AG04449 (cell line): ENCODE results near the gene THAP3.
"Not testable (repeated sequence)": the region's sequence is repeated elsewhere in the genome, so short reads cannot be mapped to it uniquely, and the experiment has no call there.

Experiments
- CTCF ChIA-PET: fragments of 350-600 bp; formaldehyde crosslinking; extraction: SDS; loops from one replicate; lab custom pipeline; 2021; ENCODE audit warnings: antibody characterized with exemption; lab: Yijun Ruan, JAX
- POLR2A ChIA-PET: fragments of 400-600, 350-600 bp; formaldehyde crosslinking; extraction: SDS; loops from one replicate; lab custom pipeline; 2020; ENCODE audit warnings: antibody characterized with exemption, inconsistent platforms; lab: Yijun Ruan, JAX
- DNase-seq: peaks from one replicate; pipeline ENCODE4 v3.0.0-alpha.2; 2010; ENCODE audit warnings: low read depth, low spot score
- H3K4me3 ChIP-seq: 2 replicates; pipeline ENCODE4 v1.5.1; 2011; ENCODE audit warnings: low read depth, mild to moderate bottlenecking, control low read depth, low read length
- TF ChIP-seq, protein P1 (sequence below): IDR thresholded peaks from one replicate; pipeline ENCODE4 v1.5.1; 2011; ENCODE audit warnings: mild to moderate bottlenecking, moderate library complexity, low read length, control low read depth, inconsistent platforms; ENCODE audit not compliant: insufficient read depth; ENCODE audit errors: missing control alignments

The THAP3 gene

DNA sequence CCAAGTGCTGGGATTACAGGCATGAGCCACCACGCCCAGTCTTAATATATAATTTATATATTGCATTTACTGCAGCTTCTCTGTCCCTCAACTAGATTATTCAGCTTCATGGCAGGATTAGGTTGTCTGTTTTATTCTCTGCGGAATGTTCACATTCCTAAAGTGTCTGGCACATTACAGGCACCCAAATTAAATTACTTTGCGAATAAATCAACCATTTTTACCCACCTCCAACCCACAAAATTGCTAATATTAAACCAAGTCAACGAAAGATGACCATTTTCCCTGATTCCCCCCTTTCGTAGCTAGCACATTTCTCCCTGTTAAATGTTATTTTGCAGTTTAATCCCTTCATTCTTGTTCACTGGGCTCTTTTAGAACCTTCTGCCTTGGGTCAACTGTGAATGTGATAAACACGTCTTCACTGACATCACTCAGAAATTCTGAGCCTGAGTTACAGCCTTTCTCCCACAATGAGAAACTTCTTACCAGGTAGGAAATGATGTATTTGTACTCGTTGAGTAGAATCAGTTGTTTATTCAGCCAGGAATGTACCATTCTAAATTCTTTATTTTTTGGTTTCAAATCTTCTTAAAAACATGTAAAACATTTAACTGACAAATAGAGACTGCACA, 35.9 kb downstream of the THAP3 start:
- DNase-seq: no peak
- CTCF ChIA-PET: interaction anchor here (1.1 to 1.5 kb wide), 2 partner anchors 12 to 14 kb away, joined by 4 read pairs; no protein-coding TSS in a partner anchor
- TF ChIP-seq, protein P1, sequence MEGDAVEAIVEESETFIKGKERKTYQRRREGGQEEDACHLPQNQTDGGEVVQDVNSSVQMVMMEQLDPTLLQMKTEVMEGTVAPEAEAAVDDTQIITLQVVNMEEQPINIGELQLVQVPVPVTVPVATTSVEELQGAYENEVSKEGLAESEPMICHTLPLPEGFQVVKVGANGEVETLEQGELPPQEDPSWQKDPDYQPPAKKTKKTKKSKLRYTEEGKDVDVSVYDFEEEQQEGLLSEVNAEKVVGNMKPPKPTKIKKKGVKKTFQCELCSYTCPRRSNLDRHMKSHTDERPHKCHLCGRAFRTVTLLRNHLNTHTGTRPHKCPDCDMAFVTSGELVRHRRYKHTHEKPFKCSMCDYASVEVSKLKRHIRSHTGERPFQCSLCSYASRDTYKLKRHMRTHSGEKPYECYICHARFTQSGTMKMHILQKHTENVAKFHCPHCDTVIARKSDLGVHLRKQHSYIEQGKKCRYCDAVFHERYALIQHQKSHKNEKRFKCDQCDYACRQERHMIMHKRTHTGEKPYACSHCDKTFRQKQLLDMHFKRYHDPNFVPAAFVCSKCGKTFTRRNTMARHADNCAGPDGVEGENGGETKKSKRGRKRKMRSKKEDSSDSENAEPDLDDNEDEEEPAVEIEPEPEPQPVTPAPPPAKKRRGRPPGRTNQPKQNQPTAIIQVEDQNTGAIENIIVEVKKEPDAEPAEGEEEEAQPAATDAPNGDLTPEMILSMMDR: no peak
- no peak overlapping the region for H3K4me3 ChIP-seq
- POLR2A ChIA-PET: no interaction called here

- POLR2A ChIA-PET, H3K4me3 ChIP-seq, DNase-seq: not testable (repeated sequence)
- CTCF ChIA-PET: interaction anchor here (1.1 to 1.5 kb wide), 2 partner anchors 11 to 12 kb away, joined by 4 read pairs; no protein-coding TSS in a partner anchor
Measured at GRCh38 chr1:6662468-6662867, 37.8 kb downstream of the THAP3 start.

- TF ChIP-seq, protein P1: no peak
- no peak overlapping the region for H3K4me3 ChIP-seq
- ChIA-PET CTCF (interaction anchor here (1.6 to 1.9 kb wide), 2 partner anchors 20 to 52 kb away, joined by 5 read pairs; no protein-coding TSS in a partner anchor), POLR2A (interaction anchor here (0.6 kb wide), 1 partner anchor 86 kb away, joined by 5 read pairs; no protein-coding TSS in a partner anchor)
- DNase-seq: no peak
Measured at GRCh38 chr1:6666696-6667095, 42.0 kb downstream of the THAP3 start.

- H3K4me3 ChIP-seq: no peak overlapping the region
- TF ChIP-seq, protein P1: no peak
- ChIA-PET POLR2A (no interaction called here), CTCF (interaction anchor here (1.9 kb wide), 1 partner anchor 52 kb away, joined by 5 read pairs; no protein-coding TSS in a partner anchor)
- DNase-seq: no peak
Measured at GRCh38 chr1:6667139-6667538, 42.5 kb downstream of the THAP3 start.

GRCh38 chr1:6668503-6668902, 43.8 kb downstream of the THAP3 start:
- POLR2A ChIA-PET: no interaction called here
- H3K4me3 ChIP-seq: no peak overlapping the region
- CTCF ChIA-PET: interaction anchor here (1.6 to 1.9 kb wide), 2 partner anchors 22 to 50 kb away, joined by 3 to 5 read pairs; no protein-coding TSS in a partner anchor
- no peak for DNase-seq
- TF ChIP-seq, protein P1: no peak

DNA sequence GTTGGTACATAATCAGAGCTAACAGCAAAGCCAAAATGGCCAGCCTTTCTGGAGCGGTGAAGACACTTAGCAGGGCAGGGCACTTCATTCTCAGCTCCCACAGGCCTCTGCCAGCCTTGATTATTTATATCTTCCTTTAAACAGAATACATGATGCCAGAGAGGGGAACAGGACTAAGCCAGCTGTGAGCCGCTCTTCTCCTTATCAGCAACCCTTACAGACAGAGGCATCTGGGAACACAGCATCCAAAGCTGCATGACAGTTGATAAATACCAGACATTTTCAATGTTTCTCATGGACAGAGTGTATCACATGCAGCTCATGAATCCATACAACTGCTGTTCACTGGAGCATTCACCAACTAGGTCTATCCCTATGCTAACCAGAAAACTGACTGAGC, 47.9 kb downstream of the THAP3 start:
- TF ChIP-seq, protein P1: no peak
- DNase-seq: no peak
- ChIA-PET CTCF (interaction anchor here (0.7 to 2.1 kb wide), 5 partner anchors 12 to 38 kb away, joined by 3 to 5 read pairs (median 4); partner anchors contain the start of gene DNAJC11), POLR2A (no interaction called here)
- H3K4me3 ChIP-seq: no peak overlapping the region
